Loucy (cell line): ENCODE measurements around the gene CNTNAP4.

Source experiments
- CTCF ChIP-seq: fragments of 200-600 bp; sonication (generic); conservative IDR thresholded peaks from 2 replicates; pipeline ENCODE4 v1.5.1; 2014; ENCODE audit warnings: mild to moderate bottlenecking, antibody characterized with exemption, low read length
- EZH2phosphoT487 ChIP-seq: fragments of 200-600 bp; IDR thresholded peaks from 2 replicates; pipeline ENCODE4 v1.6.1; 2018; ENCODE audit warnings: antibody characterized with exemption, mild to moderate bottlenecking, moderate library complexity, borderline replicate concordance

- TF ChIP-seq EZH2phosphoT487 (no peak), CTCF (no peak)
Observed at GRCh38 chr16:76455257-76455656, 178.1 kb downstream of the CNTNAP4 start.
